LNCAP (cell line): ENCODE measurements around the gene PKD1L1.

ENCODE experiments used
- TF ChIP-seq, protein P1 (sequence below): fragments of 450-650 bp; IDR thresholded peaks from 2 replicates; pipeline ENCODE4 v1.5.1; 2017; ENCODE audit warnings: mild to moderate bottlenecking

The PKD1L1 gene

DNA sequence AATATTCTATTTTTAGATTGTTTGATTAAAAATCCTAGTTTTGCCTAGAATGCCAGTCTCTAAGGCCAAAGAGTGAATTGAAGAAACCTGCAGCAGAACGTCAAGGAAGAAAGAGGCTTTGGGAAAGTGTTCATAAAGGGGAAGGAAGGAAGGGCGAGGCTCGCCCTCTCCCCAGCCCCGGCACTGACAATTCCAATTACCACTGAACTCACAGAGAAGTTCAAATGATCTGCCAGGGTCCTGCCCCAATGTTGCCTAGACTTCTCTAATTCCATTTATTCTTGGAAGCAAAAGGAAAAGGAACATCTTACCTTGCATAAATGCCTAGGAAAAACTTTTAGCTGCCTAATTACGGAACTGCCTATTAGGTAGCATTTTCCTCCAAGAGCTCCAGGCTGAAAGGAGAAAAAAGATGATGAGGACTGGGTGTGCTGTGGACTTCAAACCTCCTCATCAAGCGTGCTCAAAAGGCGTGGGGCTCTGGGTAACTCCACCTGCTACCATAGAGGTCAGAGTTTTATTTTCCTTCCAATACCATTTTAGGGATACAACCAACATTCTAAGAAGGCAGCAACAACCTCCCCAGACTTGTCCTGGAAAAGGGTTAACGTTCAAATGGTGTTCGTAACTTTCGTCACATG is 134.5 kb downstream of the PKD1L1 start:
- TF ChIP-seq, protein P1, sequence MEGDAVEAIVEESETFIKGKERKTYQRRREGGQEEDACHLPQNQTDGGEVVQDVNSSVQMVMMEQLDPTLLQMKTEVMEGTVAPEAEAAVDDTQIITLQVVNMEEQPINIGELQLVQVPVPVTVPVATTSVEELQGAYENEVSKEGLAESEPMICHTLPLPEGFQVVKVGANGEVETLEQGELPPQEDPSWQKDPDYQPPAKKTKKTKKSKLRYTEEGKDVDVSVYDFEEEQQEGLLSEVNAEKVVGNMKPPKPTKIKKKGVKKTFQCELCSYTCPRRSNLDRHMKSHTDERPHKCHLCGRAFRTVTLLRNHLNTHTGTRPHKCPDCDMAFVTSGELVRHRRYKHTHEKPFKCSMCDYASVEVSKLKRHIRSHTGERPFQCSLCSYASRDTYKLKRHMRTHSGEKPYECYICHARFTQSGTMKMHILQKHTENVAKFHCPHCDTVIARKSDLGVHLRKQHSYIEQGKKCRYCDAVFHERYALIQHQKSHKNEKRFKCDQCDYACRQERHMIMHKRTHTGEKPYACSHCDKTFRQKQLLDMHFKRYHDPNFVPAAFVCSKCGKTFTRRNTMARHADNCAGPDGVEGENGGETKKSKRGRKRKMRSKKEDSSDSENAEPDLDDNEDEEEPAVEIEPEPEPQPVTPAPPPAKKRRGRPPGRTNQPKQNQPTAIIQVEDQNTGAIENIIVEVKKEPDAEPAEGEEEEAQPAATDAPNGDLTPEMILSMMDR = no peak

DNA sequence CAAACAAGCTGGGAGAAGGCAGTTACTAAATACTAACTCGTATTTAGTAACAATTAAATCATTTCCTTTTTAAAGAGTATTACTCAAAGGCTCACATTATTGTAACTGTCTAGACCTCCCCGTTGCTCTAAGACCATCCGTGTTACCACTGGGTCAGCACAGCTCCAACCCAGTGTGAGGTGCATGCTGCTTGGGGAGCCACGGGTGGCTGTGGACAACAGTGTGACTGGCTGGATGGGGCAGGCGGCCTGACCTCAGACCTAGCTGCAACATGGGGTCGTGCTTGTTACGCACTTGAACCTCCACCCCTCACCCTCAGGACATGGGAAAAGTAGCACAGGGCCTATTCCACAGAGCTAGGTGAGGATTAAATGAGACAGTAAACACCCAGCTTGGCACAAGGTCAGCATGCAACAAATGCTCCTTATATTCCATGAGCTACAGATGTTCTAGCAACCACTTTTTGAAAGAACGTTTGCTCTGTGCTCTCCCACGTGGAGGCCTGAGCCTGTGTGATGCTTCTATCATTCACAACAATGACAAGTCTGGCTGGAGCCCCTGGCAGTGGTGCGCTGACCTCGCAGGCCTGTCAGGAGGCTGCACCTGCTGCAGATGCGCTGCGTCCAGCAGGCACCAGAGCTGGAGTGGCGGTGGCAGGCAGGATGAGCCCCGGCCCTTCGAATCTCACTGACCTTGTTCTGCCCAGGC is 135.7 kb downstream of the PKD1L1 start:
- TF ChIP-seq, protein P1 = no peak

DNA sequence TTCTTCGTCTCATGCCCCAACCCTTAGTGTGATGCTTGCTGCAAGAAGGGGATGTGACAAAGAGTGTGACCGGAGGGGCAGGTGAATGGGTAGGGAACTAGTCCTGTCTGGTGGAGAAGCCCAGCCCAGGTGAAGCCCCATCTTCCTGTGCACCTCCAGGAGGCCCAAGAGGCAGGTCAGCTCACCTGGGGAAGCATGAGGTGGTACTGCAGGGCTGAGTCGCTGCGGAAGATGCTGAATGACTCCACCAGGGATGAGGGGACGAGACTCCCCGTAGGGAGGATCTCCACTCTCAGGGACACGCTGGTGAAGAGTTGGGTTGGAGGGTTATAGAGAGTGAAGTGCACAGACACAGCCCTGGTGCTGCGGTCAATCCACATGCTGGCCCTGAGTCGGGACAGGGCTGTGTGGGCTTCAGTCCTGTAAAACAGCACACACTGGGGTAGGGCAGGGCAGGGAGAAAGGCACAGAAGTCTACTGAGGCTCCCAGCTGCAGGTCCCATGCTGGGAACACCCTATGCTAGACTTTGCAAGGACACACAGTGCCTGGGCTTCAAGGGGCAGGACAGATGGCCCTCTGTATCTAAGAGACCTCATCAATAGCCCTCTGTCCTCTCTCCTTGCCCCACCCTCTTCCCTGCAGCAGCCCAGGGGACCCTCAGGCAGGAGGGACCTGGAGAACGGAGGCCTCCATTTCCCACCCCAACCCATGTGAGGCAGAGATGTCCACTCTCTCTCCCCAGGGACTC is 136.5 kb downstream of the PKD1L1 start:
- TF ChIP-seq, protein P1 = no peak

DNA sequence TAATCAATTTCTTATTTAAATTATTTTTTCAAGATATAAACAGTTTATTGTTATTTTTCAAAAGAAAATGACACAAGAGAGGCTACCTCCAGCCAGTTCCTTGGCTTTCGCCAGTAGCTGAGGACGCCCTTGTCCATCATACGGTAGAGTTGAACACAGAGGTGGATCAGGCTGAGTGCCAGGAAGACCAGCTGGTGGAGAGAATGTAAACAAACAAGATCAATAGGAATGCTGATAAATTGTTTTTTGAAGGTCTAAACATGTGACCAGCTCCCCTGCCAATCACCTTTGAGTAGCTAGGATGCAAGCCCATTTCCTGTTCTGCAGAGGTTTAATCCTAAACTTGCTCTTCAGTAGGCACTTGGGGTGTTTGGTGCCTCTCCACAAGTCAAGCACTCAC is 138.9 kb downstream of the PKD1L1 start:
- TF ChIP-seq, protein P1 = no peak

DNA sequence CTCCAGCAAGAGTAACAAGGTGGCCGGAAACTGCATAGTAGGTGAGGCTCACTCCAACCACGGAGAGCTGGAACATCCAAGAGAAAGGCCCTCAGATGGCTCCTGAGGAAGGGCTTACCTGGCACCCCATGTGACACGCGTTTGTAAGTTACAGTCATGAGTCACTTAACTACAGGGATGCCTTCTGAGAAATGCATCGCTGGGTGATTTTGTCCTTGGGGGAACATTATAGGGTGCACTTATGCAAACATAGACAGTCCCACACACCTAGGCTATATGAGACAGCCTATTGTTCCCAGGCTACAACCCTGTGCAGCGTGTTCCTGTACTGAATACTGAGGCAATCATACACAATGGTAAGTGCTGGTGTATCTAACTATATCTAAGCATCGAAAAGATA is 139.9 kb downstream of the PKD1L1 start:
- TF ChIP-seq, protein P1 = no peak

DNA sequence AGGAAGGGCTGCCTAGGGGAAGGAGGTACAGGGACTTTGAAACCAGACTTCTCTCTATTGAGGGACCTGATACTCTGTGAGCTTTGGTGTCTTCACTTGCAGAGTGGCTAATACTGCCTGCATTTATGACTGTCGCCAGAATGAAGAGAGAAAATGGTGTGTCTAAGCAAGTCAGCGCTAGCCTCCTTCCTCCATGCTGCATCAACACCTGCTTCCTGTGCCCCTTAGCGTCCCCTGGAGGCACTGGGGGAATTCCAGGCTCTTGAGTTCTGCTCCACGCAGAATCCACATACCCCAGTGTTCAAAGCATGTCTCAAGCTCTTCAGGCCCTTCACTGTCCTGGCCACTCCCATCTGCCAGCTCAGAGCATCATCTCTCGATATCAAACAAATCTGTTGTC is 140.5 kb downstream of the PKD1L1 start:
- TF ChIP-seq, protein P1 = no peak

DNA sequence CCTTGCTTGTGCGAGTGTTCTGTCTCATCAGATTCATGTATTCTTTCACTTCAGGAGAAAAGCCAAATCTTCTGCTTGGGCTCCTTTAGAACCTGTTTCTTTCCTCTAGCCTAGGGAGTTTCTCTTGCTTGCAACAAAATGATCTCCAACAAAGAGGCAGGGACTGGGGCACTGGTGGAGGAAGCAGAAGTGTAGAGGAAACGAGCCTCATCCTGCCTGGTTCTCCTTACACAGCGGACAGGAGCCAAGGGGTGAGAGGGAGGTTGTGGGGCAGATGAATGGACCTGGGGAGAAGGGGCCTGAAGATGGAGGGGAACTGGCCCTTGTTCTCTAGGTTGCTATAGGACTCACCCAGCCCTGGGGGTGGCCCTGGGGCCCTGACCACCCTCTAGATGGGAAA is 141.1 kb downstream of the PKD1L1 start:
- TF ChIP-seq, protein P1 = no peak
